ENCODE measurements around the gene HOXA1.

HOXA1 gene

DNA sequence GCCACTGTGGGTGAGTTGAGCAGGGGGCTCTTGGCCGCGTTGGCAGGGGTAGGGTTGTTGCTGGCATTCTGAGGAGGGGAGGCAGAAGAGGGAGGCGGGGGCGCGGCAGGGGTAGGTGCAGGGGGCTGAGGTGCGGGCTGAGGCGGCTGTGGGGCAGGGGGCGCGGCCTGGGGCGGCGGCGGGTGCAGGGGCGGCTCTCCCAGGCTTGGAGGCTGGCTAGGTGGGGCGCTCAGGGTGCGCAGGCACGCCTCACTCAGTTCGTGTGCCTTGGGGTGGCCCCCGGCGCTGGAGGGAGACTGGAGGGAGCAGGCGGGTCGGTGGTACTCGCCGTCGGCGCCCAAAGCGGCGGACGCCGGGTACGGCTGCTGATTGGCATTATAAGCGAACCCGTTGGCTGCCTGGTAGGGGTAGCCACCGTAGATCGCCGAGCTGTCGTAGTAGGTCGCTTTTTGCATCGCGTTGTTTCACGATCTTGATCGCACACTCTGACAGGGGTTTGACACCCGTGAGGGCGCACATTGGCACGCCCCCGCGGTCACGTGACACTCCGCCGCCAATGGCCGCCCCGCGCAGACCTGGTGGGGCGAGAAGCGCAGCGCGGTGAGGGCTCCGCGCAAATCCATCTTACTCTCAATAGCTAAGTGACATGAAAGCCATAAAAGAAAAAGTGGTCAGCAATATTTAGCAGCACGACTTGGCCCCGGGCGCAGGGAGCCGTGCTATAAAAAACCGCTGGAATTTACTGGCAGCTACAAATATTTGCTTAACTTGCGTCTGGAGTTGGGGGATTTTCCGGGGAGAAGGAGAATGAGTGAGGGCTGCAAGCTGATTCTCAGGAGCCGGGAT, 14.6 kb upstream of the HOXA1 start:
- TF ChIP-seq, protein P1, sequence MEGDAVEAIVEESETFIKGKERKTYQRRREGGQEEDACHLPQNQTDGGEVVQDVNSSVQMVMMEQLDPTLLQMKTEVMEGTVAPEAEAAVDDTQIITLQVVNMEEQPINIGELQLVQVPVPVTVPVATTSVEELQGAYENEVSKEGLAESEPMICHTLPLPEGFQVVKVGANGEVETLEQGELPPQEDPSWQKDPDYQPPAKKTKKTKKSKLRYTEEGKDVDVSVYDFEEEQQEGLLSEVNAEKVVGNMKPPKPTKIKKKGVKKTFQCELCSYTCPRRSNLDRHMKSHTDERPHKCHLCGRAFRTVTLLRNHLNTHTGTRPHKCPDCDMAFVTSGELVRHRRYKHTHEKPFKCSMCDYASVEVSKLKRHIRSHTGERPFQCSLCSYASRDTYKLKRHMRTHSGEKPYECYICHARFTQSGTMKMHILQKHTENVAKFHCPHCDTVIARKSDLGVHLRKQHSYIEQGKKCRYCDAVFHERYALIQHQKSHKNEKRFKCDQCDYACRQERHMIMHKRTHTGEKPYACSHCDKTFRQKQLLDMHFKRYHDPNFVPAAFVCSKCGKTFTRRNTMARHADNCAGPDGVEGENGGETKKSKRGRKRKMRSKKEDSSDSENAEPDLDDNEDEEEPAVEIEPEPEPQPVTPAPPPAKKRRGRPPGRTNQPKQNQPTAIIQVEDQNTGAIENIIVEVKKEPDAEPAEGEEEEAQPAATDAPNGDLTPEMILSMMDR (IDR thresholded peaks at IDR 0.05; ENCODE audit: low read depth, low read length): no peak
- H3K4me3 ChIP-seq (ENCODE audit: low read depth, low read length): peak overlapping the region; percentile 65

DNA sequence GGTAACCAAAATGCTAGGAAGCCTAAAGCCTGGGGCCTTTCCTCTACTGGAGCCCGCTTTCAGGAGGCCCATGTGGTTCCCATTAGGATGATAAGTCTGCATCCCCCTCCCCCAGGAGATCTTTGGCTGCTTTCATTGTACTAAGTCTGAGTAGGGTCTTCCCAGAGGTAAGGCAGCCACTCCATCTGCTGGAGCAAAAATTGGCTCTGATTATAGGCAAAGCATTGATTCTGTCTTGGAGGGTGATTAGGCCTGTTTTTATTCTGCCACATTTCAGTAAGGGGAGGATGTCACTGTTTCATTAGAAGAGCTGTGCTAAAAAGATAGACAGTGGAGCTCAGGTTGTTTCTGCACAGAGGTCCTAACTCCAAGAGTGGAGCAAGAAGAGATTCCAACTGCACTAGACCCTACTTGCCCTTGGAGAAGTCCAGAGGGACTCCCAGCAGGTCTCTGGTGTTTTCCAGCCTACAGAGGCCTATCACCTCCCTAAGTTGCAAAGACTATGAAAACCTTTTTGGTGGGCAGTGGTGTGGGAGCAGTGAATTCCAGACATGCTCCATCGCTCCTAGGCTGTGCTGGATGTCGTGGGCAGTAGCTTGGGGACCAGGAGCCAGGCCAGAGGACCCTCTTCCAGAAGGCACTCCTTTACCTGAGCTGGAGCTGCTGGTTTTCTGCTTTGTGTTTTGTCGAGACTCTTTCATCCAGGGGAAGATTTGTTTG, 13.8 kb upstream of the HOXA1 start:
- H3K4me3 ChIP-seq (ENCODE audit: low read depth, low read length): no peak overlapping the region; the same call in 1 of the 2 replicates
- TF ChIP-seq, protein P1 (IDR thresholded peaks at IDR 0.05; ENCODE audit: low read depth, low read length): no peak

DNA sequence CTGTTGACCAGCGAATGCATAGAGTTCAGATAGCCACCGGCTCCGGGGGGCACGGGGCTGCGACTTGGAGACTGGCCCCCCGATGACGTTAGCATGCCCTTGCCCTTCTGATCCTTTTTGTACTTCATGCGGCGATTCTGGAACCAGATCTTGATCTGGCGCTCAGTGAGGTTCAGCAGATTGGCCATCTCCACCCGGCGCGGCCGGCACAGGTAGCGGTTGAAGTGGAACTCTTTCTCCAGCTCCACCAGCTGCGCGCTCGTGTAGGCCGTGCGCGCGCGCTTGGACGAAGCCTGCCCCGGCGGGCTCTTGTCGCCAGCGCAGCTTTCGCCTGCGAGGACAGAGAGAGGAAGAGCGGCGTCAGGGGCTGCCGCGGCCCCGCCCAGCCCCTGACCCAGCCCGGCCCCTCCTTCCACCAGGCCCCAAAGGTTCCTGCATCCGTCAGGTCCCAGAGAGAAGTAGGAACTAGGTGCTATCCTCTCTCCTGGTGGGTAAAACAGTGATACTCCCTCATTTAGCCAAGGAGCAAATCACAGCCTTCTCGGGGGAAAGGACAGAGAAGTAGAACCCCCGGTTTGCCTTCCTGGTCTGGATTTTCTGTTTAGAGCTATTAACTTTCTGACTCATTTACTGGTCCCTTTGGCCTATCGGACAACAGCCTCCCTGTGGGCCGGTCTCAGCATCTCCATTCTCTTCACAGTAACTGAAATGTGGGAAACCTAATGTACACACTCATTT, 12.8 kb upstream of the HOXA1 start:
- TF ChIP-seq, protein P1 (IDR thresholded peaks at IDR 0.05; ENCODE audit: low read depth, low read length): no peak
- H3K4me3 ChIP-seq (ENCODE audit: low read depth, low read length): peak overlapping the region; percentile 59

DNA sequence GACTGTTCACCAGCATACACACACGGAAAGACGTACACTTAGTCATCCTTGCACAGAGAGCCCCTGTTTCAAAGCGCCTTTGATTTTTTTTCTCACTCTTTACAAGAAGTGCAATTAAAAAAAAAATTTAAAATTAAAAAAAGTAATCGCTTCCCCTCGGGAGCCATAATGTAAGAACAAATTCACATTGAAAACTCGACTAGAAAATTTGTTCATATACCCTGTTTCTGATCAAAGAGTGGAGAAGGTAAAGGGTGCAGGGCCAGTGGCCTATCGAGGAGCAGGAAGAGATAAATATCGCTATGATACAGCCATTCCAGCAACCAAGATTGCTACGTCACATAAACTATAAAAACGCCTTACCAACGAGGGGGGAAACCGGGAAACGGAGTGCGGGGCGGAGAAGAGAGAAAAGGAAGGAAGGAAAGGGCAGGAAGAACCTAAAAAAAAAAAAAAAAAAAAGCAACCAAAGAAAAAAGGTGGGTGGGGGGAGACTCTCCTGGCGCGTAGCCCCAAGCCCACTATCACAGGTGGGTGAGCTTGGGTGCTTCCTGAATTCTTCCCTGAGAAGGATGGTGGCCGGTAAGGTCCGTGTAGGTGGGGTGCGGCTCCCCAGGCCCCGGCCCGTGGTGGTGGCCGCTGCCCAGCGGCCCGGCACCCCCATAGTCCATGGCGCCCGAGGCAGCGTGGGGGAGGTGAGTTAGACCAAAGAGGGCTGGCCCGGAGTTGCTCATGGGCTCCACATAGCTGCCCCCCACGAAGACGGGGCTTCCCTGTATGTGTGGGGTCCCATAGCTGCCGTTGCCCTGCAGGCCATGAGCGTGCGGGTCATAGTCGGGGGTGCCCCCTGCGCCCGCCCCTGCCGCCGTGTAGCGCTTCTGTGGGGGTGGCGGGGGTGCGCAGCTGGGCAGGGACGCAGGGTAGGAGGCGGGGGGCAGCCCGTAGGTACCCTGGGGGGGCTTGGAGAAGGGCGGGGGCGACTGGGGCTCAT, 11.9 kb upstream of the HOXA1 start:
- H3K4me3 ChIP-seq (ENCODE audit: low read depth, low read length): peak overlapping the region; percentile 59
- TF ChIP-seq, protein P1 (IDR thresholded peaks at IDR 0.05; ENCODE audit: low read depth, low read length): no peak

DNA sequence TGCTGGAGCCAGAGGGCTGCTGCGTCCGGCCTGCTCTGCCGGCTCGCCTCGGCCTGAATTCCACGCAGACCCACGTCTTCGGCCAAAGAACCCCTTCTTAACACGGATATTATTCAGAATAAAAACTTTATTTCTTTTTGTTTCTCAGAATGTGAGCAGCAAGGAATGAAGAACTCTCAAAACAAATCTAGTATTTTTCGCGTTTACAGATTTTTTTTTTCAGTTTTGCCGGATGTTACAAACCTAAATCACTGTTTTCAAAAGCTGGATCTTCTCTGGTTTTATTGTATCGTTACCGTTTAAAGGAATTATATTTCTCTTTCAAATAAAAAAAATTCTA, 11.1 kb upstream of the HOXA1 start:
- TF ChIP-seq, protein P1 (IDR thresholded peaks at IDR 0.05; ENCODE audit: low read depth, low read length): no peak
- peak overlapping the region; percentile 59 for H3K4me3 ChIP-seq (ENCODE audit: low read depth, low read length)

DNA sequence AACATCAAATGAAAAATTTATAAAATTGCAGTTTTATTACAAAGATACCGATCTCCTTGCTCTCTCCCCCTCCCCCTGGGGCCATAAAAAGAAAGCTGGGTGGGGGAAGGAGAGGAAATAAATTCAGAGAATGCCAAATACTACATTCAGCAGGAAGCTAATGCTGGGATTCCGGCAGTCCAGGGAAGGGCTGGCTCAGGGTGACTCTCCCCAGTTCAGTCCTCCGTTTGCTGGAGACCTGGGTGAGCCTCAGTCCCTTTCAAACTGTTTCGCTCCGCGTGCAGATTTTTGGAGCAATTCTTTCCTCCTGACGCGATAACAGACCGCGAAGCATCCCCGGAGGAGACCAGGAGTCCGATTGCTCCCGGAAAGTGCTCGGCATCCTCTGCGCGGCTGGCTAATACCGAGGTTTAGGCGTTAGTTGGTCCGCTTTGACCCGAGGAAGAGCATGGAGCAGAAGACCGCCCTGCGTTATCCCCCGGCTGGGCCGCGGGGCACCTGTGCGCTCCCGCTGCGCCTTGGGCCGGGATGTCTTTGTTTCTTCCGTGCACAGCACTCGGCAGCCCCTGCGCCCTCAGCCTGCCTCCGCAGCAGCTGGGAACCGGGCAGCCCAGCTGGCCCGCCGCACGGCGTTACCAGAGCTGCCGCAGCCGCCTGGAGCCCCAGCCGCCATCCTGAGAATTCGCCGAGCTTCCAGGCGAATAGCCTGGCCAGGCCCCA, 10.5 kb upstream of the HOXA1 start:
- TF ChIP-seq, protein P1 (IDR thresholded peaks at IDR 0.05; ENCODE audit: low read depth, low read length): no peak
- H3K4me3 ChIP-seq (ENCODE audit: low read depth, low read length): peak overlapping the region; percentile 59
